Fibroblast of pulmonary artery (primary cell): ENCODE results near the gene TROAP.

Experiments
- DNase-seq: peaks from one replicate; pipeline ENCODE4 v3.0.0-alpha.2; 2010; ENCODE audit warnings: low read depth
- H3K4me3 ChIP-seq: replicated peaks from 2 replicates; pipeline ENCODE4 v1.5.1; 2011; ENCODE audit warnings: low read depth, mild to moderate bottlenecking, control low read depth, low read length, moderate library complexity
- CTCF ChIP-seq: IDR thresholded peaks from 2 replicates; pipeline ENCODE4 v1.5.1; 2011; ENCODE audit warnings: mild to moderate bottlenecking, control low read depth, low read length, inconsistent platforms; ENCODE audit errors: missing control alignments

TROAP gene

DNA sequence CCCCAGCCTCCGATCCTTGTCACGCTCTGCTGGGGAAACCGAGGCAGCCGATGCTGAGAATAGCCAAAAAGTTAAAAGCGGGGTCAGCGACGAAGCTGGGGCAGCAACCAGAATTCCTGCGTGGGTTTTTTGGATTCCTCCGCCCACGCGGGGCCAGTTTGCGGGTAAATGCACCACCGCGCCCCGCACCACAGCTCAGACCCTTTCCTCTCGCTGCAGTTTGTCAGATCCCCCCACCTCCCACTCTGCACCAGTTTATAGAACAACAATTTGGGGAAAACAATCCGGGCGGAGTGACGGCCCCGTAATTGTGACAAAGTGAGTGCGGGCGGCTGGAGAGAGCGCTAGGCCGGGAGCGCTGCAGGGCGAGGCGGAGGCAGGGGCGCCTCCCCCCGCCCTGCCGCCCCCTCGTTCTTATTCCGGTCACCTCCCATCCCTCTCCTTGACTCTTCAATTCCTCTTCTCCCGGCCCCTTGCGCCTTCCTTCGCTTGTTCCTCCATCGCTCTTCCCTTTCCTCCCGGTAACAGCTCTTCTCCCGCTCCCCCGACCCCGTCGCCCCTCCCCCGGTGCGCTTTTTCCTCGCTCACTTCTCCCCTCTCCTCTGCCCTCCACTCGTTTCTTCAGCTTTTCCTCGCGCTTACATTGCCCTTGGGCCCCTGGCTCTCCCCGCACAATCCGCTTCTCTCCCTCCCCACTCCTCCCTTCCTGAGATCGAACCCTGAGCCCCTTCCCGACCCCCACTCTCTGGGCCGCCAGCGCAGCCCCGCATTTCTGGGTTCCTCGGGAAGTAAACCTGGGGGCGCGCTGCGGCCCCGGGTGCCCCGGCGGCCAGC, 23.0 kb downstream of the TROAP start:
- no peak for DNase-seq
- peak overlapping the region; percentile 40 for H3K4me3 ChIP-seq
- TF ChIP-seq CTCF: no peak

- no peak for TF ChIP-seq CTCF
- no peak for DNase-seq
These were observed 23.7 kb downstream of the TROAP start, which contains the start of gene DNAJC22 for GRCh38 chr12:49346659-49347310. Gene DNAJC22 (plus strand): TSS chr12:49346888. CDS start chr12:49348873, 1,985 bp downstream.

GRCh38 chr12:49347311-49348193, 24.5 kb downstream of the TROAP start:
- peak; percentile 76 for TF ChIP-seq CTCF
- H3K4me3 ChIP-seq: peak overlapping the region; percentile 50

More at GRCh38 chr12:49346659-49347310, 23.7 kb downstream of the TROAP start, which contains the start of gene DNAJC22:
- peak within 1 kb of the TSS; percentile 50 for H3K4me3 ChIP-seq

DNA sequence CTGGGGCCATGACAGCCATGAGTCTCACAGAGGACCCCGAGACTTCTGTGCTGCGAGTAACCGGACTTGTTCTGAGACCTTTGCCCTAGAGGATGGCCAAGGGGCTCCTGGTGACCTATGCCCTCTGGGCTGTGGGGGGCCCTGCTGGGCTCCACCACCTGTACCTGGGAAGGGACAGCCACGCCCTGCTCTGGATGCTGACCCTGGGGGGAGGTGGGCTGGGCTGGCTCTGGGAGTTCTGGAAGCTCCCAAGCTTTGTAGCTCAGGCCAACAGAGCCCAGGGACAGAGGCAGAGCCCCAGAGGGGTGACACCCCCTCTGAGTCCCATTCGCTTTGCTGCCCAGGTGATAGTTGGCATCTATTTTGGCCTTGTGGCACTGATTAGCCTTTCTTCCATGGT, 25.7 kb downstream of the TROAP start:
- DNase-seq: no peak
- TF ChIP-seq CTCF: no peak
- H3K4me3 ChIP-seq: no peak overlapping the region

More at GRCh38 chr12:49347311-49348193, 24.5 kb downstream of the TROAP start:
- DNase-seq: peak; percentile 92

GRCh38 chr12:49349266-49349665, 26.2 kb downstream of the TROAP start:
- no peak overlapping the region for H3K4me3 ChIP-seq
- TF ChIP-seq CTCF: no peak
- no peak for DNase-seq

DNA sequence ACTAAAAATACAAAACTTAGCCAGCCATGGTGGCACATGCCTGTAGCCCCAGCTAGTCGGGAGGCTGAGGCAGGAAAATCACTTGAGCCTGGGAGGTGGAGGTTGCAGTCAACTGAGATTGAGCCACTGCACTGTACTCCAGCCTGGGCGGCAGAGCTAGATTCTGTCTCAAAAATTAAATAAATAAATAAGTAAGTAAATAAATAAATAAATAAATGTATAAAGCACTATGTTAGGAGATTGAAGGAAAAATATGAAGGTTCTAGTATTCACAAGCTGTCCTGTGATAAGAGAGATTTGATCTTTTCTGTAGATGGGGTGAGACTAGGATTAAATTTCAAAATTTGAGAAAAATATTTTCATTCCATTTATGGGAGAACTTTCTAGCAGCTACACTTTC, 29.3 kb downstream of the TROAP start:
- no peak for TF ChIP-seq CTCF

More for the DNA sequence above, 29.3 kb downstream of the TROAP start:
- no peak overlapping the region for H3K4me3 ChIP-seq
- no peak for DNase-seq
